CD4-positive, alpha-beta T cell treated with Interleukin-21 for 1 hour (primary cell): ENCODE data around the gene S100A5.
"Not testable (repeated sequence)": the region's sequence is repeated elsewhere in the genome, so short reads cannot be mapped to it uniquely, and the experiment has no call there.

Experiments
- DNase-seq: peaks from one replicate; pipeline ENCODE4 v3.0.0-alpha.2; 2020

S100A5 gene, protein sequence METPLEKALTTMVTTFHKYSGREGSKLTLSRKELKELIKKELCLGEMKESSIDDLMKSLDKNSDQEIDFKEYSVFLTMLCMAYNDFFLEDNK

DNA sequence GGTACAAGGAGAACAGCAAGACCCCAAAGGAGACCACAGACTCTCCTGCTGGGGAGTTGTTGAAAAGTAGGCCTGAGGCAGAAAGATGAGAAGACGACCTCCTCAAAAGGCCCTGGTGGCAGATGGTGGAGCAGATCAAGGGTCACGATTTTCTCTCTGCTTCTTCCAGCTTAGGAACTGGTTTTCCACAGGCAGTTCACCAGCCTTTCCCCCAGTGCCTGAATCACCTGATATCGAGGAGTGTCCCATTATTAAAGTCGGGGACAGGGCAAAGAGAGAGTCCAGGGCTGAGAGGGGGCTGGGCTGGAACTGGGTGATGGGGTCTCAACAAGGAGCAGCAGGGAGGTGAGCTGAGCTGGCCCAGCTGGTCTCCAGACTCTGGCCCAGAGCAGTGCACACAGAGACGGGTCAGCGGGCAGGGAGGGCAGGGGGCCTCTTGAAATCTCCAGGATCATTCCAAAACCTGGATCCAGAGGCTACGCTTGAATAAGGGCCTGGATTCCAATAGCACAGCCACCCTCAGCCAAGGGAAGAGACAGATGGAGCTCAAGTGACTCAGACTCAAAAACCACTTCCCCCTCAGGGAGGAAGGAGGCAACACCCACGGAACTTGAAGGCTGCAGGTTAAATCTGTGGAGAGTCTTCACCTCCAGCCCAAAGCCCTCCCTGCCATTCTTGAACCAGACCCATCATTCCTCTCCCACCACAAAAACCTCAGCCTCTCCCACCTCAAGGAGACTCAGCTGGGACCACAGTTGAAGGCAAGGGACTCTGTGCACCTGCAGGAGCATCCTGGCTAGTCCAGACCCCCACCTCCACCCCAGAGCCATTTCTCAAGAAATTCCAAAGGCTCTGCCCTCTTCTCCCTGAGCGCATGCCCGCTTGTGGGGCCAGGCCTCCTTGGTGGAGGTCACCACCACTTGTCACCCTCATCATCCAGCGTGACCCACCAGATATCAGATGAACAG lies at the start of gene S100A5:
TSS of gene S100A5 (minus strand) at position 541 of the 968 bp plus-strand sequence. CDS start 743 bp downstream, outside the sequence.
- peak; percentile 69 for DNase-seq

DNA sequence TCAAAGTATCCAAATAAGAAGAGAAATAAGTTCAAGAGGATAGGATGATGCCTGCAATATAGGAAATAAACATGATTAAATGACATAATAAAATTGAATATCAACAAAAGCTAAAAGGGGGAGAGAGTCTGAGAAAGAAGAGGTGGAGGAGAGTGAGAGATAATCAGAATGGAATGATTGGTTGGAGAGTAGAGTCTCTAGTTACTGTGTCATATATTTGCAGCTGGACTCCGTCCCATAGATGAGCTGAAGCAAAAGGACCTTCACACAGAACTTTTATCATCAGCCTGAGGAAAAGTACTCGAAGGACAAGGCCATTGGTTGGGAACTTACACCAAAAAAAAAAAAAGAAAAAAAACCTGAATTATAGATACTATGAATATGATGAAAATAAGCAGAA lies 47.7 kb upstream of the S100A5 start:
- no peak for DNase-seq

DNA sequence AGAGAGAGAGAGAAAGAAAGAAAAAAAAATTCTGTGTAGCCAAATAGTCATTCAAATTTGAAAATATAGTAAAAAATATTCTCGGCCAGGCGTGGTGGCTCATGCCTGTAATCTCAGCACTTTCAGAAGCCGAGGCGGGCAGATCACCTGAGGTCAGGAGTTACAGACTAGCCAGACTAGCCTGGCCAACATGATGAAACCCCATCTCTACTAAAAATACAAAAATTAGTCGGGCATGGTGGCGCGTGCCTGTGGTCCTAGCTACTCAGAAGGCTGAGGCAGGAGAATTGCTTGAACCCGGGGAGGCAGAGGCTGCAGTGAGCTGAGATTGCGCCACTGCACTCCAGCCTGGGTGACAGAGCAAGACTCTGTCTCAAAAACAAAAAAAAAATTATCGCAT lies 47.3 kb upstream of the S100A5 start:
- DNase-seq: not testable (repeated sequence)

DNA sequence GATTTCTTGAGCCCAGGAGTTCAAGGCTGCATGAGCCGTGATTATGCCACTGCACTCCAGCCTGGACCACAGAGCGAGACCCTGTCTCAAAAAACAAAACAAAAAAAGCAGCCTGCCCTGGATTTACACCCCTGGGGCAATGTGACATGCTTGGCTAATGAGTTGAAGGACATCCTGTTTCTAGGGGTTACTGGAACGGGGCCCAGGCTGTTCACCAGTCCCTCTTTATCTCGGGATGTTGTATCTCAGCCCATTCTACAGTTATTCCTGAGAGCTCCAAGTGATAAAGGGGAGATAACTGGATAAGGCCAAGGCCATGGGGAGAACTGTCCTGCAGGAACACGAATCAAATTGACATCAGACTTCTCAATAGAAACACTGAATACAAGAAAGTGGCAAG lies 46.6 kb upstream of the S100A5 start:
- no peak for DNase-seq

DNA sequence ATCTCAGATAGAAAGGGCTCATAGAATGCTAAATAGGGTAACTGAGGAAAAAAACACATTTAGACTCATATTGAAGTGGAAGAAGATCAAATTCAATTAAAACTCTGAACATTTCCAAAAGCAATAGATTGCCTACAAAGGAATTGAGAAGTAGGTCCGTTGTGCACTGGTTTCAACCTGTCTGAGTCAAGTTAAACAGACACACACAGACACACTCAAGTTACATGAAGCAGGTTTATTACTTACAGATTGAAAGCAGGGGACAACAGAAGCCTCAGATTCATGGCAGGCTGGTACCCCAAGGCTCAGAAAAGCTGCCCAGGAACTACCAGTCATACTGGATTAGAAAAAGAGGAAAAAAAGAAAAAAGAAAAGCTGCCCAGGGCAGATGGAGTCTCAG lies 45.6 kb upstream of the S100A5 start:
- no peak for DNase-seq

DNA sequence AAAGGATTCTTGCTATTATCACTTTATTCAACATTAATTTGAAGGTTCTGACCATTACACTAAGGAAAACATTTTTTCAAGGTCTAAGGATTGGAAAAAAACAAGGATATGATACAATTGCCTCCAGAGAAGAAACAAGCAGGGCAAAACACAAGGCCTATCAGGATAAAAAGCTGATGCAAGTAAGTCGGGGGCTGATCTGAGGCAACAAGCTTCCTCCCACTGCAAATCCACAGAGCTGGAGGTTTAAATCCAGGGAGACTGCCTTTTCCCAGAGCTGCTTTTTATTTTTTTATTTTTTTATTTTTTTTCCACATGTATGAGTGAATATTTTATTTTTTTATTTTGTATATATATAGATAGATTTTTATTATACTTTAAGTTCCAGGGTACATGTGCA lies 44.3 kb upstream of the S100A5 start:
- DNase-seq: no peak

DNA sequence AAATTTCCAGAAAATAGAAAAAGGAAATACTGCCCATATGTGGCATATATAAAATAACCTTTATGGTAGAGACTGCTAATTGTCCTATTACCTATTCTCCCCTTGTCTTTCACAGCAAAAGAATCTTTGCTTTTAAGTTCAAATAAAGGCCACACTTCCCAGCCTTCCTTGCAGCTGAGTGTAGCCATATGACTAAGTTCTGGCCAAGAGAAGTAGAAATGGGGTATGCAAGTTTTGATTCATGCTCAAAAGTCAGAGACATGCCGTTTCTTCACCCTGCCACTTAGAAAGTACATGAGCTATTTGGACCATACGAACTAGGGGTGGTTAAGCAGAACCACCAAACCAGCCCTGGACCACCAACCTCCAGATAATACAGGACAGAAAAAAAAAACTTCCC lies 43.2 kb upstream of the S100A5 start:
- DNase-seq: no peak

DNA sequence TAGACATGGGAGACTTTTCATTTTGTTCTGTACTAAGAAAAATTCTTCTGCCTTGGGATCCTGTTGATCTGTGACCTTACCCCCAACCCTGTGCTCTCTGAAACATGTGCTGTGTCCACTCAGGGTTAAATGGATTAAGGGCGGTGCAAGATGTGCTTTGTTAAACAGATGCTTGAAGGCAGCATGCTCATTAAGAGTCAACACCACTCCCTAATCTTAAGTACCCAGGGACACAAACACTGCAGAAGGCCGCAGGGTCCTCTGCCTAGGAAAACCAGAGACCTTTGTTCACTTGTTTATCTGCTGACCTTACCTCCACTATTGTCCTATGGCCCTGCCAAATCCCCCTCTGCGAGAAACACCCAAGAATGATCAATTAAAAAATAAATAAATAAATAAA lies 42.8 kb upstream of the S100A5 start:
- not testable (repeated sequence) for DNase-seq

DNA sequence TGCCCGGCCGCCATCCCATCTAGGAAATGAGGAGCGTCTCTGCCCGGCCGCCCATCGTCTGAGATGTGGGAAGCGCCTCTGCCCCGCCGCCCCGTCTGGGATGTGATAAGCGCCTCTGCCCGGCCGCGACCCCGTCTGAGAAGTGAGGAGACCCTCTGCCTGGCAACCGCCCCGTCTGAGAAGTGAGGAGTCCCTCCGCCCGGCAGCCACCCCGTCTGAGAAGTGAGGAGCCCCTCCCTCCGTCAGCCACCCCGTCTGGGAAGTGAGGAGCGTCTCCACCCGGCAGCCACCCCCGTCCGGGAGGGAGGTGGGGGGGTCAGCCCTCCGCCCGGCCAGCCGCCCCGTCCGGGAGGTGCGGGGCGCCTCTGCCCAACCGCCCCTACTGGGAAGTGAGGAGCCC lies 42.1 kb upstream of the S100A5 start:
- not testable (repeated sequence) for DNase-seq

DNA sequence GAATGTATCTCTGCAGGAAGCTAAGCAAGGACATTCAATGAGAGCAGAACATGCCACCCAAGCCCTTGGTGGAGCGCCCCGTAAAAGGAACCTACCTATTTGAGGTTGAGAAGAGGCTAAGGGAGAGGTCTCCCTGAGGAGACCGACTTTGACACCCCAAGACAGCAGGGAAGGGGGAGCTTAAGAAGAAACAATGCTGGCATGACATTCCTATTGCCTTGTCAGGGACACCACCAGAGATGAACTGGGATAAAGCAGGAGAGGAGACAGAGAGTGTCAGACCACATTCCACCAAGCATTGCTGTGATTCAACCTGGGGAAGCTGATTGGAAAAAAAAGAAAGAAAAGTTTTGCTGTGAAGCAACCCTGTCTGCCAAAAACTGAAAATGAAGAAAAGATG lies 38.2 kb upstream of the S100A5 start:
- DNase-seq: no peak

DNA sequence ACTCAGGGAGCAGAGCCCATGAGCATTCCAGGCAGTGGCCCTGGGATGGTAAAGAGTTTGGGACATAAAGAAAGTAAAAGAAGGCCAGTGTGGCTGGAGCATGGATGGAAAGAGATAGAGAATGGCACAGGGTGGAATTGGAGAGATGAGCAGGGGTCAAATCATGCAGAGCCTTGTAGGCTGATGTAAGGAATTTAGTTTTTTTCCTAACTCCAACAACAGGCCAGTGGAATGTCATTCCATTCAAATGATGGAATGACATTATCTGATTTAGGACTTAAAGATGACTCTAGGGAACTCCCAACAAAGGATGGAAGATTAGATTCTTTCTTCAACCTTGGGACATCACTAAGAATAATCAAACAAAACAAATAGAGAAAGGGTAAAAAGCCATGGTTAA lies 37.8 kb upstream of the S100A5 start:
- no peak for DNase-seq

DNA sequence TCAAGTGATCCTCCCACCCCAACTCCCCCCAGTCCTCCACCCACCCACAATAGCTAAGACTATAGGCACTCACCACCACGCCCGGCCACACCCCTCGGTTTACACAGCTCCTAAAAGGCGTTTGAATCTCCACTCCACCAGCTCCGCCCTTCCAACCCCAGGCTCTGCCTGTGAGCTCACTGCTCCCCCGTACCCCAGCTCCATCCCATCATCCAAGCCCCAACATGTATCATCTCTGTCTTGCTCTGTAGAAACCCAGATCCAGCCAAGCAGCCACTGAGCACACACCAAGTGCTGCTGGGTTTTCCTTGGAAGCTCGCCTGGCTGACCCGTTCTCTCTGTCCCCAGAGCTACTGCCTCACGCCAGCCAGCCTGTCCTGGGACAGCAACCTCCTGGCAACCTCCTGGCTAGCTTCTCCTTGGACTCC lies 36.9 kb upstream of the S100A5 start:
- no peak for DNase-seq

DNA sequence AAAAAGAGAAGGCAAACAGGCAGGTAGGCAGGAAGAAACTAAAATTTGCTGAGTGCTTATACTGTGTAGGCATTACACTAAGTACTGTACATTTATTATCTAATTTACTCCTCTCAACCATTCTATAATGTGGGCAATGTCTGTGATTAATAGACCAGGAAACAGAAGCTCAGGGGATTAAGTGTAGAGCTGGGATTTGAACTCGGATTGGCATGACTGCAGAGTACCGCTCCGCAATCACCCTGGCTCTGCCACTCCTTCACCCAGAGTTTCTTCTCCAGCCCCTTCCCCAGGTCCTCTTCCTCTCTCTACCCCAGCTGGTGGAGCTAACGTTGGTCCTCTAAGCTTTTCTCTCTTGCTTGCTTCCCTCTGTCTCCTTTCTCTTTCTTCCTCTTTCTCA lies 36.4 kb upstream of the S100A5 start:
- DNase-seq: no peak

DNA sequence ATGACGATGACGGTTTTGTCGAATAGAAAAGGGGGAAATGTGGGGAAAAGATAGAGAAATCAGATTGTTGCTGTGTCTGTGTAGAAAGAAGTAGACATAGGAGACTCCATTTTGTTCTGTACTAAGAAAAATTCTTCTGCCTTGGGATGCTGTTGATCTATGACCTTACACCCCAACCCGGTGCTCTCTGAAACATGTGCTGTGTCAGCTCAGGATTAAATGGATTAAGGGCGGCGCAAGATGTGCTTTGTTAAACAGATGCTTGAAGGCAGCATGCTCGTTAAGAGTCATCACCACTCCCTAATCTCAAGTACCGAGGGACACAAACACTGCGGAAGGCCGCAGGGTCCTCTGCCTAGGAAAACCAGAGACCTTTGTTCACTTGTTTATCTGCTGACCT lies 34.8 kb upstream of the S100A5 start:
- DNase-seq: not testable (repeated sequence)

DNA sequence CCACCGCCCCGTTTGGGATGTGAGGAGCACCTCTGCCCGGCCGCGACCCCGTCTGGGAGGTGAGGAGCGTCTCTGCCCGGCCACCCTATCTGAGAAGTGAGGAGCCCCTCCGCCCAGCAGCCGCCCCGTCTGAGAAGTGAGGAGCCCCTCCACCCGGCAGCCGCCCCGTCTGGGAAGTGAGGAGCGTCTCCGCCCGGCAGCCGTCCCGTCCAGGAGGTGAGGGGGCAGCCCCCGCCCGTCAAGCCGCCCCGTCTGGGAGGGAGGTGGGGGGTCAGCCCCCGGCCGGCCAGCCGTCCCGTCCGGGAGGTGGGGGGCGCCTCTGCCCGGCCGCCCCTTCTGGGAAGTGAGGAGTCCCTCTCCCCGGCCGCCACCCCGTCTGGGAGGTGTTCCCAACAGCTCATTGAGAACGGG lies 34.4 kb upstream of the S100A5 start:
- DNase-seq: not testable (repeated sequence)

DNA sequence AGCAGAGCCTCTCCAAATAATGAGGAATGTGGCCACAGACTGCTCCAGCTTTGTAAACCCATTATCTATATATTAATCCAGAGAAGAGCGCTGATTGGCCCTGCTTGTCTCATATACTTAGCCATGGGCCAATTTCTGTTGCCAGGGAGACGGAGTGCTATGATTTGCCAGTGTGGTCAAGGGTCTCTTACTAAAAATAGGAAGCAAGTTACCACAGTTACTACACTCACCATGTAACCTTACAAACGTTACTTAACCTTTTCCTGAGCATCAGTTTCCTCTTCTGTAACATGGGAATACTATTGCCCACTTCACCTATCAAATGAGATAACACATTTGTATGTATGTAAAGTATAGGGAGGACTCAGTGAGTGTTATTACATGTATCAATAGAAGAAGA lies 32.6 kb upstream of the S100A5 start:
- no peak for DNase-seq

DNA sequence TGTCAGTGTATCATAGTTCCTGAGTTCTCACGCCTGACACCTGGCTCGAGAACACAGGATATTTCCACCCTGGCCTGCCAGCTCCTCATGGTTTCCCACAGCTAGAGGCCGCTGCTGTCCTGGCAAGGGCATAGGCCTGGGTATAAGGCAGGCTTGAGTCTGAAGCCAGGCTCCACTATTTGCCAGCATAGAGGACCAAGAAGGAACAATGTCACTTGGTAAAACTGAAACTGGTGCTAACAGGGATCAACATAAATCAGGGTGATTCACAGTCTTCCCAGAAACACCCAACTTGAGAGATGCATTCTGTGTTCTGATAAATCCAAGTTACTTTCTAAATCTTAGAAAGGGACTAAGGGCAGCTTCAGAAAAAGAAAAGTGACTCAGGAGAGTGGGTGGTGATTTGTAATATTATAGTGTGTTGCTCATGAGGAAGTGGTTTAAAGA lies 31.9 kb upstream of the S100A5 start:
- peak; percentile 59 for DNase-seq

DNA sequence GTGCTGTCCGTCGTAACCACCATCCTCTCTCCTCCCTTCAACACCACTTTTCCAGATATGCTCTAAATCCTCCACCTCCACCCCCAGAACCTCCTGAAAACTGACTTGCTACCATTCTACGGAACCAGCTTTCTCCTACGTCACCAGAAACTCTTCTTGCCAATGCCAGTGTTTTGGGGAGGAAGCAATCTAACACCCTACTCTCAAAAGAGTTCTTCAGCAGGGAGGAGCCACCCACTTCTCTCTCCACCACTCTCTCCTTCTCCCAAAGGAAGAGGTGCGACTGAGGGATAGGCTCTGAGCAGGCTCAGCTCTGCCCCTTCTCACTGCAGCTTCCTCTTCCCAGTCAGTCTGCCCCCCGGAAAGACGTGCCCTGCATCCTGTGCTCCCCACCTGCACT lies 31.0 kb upstream of the S100A5 start:
- no peak for DNase-seq

DNA sequence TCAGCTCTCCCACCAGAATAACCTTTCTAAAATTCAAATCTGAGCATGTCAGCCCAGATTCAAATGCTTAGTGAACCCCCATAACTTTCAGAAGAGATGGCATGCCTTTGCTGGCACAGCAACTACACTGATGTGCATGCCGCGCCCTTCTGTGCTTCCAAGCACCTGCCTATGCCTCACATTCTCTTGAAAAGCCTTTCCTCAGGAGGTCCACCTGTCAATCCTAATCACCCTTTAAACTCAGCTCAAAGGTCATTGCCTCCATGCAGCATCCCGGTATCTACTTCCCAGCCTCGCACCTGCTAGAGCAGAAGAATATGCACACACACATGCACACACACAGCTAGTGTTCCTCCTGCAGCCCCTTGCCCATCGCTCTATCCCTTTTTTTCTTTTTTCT lies 30.1 kb upstream of the S100A5 start:
- DNase-seq: no peak

DNA sequence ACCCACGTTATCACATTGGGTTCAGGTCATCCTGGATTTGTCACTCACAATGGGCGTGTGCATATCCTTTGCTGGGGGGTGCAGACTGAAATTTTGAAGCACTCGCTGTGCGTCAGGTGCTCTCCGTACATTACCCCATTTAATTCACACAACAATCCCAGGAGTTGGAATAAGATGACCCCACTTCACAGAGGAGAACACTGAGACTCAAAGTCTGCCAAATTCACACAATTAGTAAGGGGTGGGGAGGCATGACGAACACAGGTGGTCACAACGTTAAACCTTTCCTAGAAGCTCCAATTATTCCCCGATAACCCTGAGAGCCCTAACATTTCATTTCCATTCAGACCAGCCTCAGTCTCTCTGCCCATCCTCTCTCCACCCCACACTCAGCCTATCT lies 28.7 kb upstream of the S100A5 start:
- DNase-seq: no peak

DNA sequence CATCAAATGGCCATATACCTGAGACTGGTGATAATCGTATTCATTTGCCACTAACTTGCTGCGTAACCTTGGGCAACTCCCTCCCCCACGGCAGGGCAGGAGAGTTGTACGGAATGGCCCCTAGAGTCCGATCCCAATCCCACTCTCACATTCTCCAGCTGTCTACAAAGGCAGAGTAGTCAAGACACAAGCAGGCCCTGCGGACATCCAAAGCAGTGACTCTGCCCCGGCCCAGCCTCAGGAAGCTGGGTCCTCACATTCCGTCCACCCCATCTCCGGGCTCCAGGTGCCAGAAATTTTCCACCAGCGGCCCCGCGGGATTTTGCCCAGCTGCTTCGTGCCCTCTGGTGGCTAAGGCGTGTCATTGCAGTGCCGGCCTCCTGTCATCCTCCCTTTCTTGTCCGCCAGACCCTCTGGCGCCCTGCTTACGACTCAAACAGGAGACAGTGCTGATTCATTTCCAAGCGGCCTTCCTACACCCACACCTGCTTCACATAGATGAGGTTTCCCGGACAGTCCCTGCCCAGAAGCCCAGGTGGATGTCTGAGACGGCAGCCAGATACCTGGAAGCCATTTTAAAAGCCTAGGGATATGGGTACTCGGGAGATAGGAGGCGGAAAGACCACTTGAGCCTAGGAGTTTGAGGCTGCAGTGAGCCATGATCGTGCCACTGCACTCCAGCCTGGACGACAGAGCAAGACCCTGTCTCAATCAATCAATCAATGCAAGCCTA lies 27.8 kb upstream of the S100A5 start:
- peak; percentile 81 for DNase-seq

DNA sequence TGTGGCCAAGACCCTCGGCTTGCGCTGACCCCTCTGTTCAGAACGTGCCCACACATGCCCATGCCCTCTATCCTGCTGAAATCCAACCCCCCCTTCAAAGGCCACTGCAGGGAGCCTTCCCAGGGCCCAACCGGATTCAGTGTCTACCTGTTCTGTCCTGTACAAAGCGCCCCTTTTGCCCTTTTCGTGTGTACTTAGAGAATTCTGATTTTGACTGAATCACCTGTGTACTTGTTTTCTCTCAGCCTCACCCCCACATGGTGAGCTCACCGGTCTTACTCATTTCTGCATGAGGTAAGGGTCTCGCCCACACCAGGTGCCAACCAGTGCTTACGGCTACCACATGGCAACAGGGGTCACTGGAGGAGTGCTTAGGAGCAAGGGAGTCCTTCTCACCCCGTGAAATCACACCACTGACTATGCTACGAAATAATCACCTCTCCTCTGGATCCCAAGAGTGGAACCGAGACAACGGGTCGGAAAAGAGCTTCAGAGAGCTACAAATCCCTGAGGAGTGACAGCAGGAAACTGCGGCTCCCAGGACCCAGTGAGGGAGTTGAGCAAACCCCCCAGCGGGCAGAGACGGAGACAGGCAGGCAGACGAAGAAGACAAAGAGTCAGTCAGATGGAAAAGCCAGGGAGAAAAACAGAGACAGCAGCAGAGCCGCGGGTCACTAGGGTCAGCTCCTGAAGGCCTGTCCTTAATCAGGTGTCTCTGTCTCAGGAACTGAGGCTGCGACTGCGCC lies 27.1 kb upstream of the S100A5 start:
- DNase-seq: no peak
